HepG2 (cell line): ENCODE measurements around the gene PTPMT1. TPM values are rescaled to one million over a fixed set of nuclear protein-coding genes. Genes with fewer than 3 reads are reported as not detected.

Experiments
- ATAC-seq: fragments of 200-7000 bp; cut with Tn5 transposase; 3 replicates; pipeline ENCODE4 v1.9.1; 2020; ENCODE audit warnings: mild to moderate bottlenecking, moderate library complexity
- BruUV-seq: library from RNA; stranded (reverse); fragments of 400-500 nt; replicated peaks from 2 replicates; lab custom pipeline; 2021; lab: Mats Ljungman, UMichigan
- CTCF ChIA-PET: fragments of 300-600 bp; formaldehyde crosslinking; extraction: SDS; loops from one replicate; lab custom pipeline; 2021; ENCODE audit warnings: low total read pairs, inconsistent platforms, low intra/inter-chr PET ratio; lab: Yijun Ruan, JAX
- POLR2A ChIA-PET: fragments of 350-600 bp; sonication (Branson Sonifier 250); formaldehyde crosslinking; loops from one replicate; lab custom pipeline; 2020; ENCODE audit warnings: antibody characterized with exemption, inconsistent platforms; lab: Yijun Ruan, JAX
- DNase-seq: peaks from one replicate; pipeline ENCODE4 v3.0.0-alpha.2; 2015; ENCODE audit warnings: low spot score
- FAIRE-seq: peaks from 3 replicates; lab custom pipeline; 2011; peaks lifted over from hg19 to GRCh38; lab: Jason Lieb, UNC
- H2AFZ ChIP-seq: one replicate; pipeline ENCODE4 v1.6.1; 2011; ENCODE audit warnings: low read length, inconsistent platforms
- H3K27ac ChIP-seq: fragments of 300-600 bp; 3 replicates; pipeline ENCODE4 v1.8.0; 2011; ENCODE audit warnings: mixed run types, mild to moderate bottlenecking, mixed read lengths, low read length, inconsistent platforms; ENCODE audit not compliant: insufficient read depth; ENCODE audit errors: extremely low read length
- H3K27me3 ChIP-seq, 2 experiments: fragments of 200-600 bp in 1 of 2; 2 replicates in 1 of 2; 3 replicates in 1 of 2; pipeline versions ENCODE4 v1.6.0 to v1.8.0; 2011; ENCODE audit warnings: low read length in 2 of 2, mild to moderate bottlenecking in 2 of 2, moderate library complexity in 2 of 2, inconsistent platforms in 1 of 2; ENCODE audit not compliant: insufficient read depth in 2 of 2, control insufficient read depth in 1 of 2
- H3K36me3 ChIP-seq, 2 experiments: fragments of 200-600 bp in 1 of 2; replicated peaks in 1 of 2; 2 replicates in 1 of 2; 3 replicates in 1 of 2; pipeline versions ENCODE4 v1.5.1 to v1.8.0; 2011; ENCODE audit warnings: low read length in 2 of 2, inconsistent platforms in 1 of 2; ENCODE audit not compliant: insufficient read depth in 2 of 2, control insufficient read depth in 1 of 2
- H3K4me1 ChIP-seq: 2 replicates; pipeline ENCODE4 v1.5.1; 2012; ENCODE audit warnings: low read length, inconsistent platforms; ENCODE audit not compliant: insufficient read depth
- H3K4me2 ChIP-seq: 2 replicates; pipeline ENCODE4 v1.6.0; 2011; ENCODE audit warnings: low read depth, low read length, inconsistent platforms
- H3K4me3 ChIP-seq, 3 experiments: fragments of 200-600 bp in 1 of 3; sonication (generic), shearing (Covaris generic) in 1 of 3; replicated peaks in 1 of 3; 2 replicates each; pipeline ENCODE4 v1.5.1; 2011 to 2016; ENCODE audit warnings: low read length in 3 of 3, inconsistent platforms in 2 of 3, low read depth in 2 of 3, mild to moderate bottlenecking in 2 of 3, control low read depth in 1 of 3, mixed read lengths in 1 of 3; ENCODE audit not compliant: insufficient read depth in 1 of 3
- H3K79me2 ChIP-seq: one replicate; pipeline ENCODE4 v1.6.1; 2011; ENCODE audit warnings: low read length, inconsistent platforms; ENCODE audit not compliant: insufficient read depth
- H3K9ac ChIP-seq: 2 replicates; pipeline ENCODE4 v1.6.0; 2011; ENCODE audit warnings: mild to moderate bottlenecking, low read depth, low read length, inconsistent platforms; ENCODE audit not compliant: insufficient read depth
- H3K9me3 ChIP-seq: 2 replicates; pipeline ENCODE4 v1.5.1; 2012; ENCODE audit warnings: mild to moderate bottlenecking, low read length
- H4K20me1 ChIP-seq: 2 replicates; pipeline ENCODE4 v1.6.0; 2011; ENCODE audit warnings: inconsistent platforms, mild to moderate bottlenecking, low read length, moderate library complexity; ENCODE audit not compliant: insufficient read depth
- ERF ChIP-seq: IDR thresholded peaks from 2 replicates; pipeline ENCODE4 v1.6.1; 2018; ENCODE audit warnings: missing biosample characterization, missing genetic modification reagents
- FOSL2 ChIP-seq: sonication (generic); formaldehyde crosslinking; IDR thresholded peaks from 2 replicates; pipeline ENCODE4 v1.4.0; 2020; ENCODE audit warnings: missing genetic modification reagents
- GABPA ChIP-seq, 2 experiments: IDR thresholded peaks; 2 replicates each; pipeline ENCODE4 v1.6.1; 2011 to 2016; ENCODE audit warnings: low read depth in 2 of 2, low read length in 1 of 2, missing biosample characterization in 1 of 2, missing genetic modification characterization in 1 of 2
- HDAC1 ChIP-seq: sonication (generic); formaldehyde crosslinking; IDR thresholded peaks from 2 replicates; pipeline ENCODE4 v1.5.1; 2020; ENCODE audit warnings: mild to moderate bottlenecking, missing genetic modification reagents
- IRF2 ChIP-seq: IDR thresholded peaks from 2 replicates; pipeline ENCODE4 v1.6.1; 2018; ENCODE audit warnings: missing genetic modification reagents, missing compliant biosample characterization
- JUNB ChIP-seq: sonication (generic); formaldehyde crosslinking; IDR thresholded peaks from 2 replicates; pipeline ENCODE4 v1.8.0; 2022; ENCODE audit warnings: missing genetic modification reagents, mild to moderate bottlenecking, borderline replicate concordance
- NR2C2 ChIP-seq: sonication (generic); formaldehyde crosslinking; IDR thresholded peaks from 2 replicates; pipeline ENCODE4 v1.4.0; 2020; ENCODE audit warnings: missing genetic modification reagents, mild to moderate bottlenecking, moderate library complexity, borderline replicate concordance
- RBM22 ChIP-seq: fragments of 200-400 bp; formaldehyde crosslinking; optimal IDR thresholded peaks from 2 replicates; pipeline ENCODE3; 2017; ENCODE audit warnings: mild to moderate bottlenecking, low read length, moderate library complexity
- SAP130 ChIP-seq: IDR thresholded peaks from 2 replicates; pipeline ENCODE4 v1.6.1; 2016; ENCODE audit warnings: low read depth
- TBL1XR1 ChIP-seq: fragments of 150-350 bp; IDR thresholded peaks from 2 replicates; pipeline ENCODE4 v1.6.1; 2014; ENCODE audit warnings: borderline replicate concordance, low read length; ENCODE audit not compliant: partially characterized antibody
- ZNF292 ChIP-seq: sonication (generic); formaldehyde crosslinking; IDR thresholded peaks from 2 replicates; pipeline ENCODE4 v1.8.1; 2022; ENCODE audit warnings: mild to moderate bottlenecking, low read depth, missing genetic modification reagents, borderline replicate concordance
- ZNF430 ChIP-seq: sonication (generic); formaldehyde crosslinking; IDR thresholded peaks from 2 replicates; pipeline ENCODE4 v1.9.0; 2021; ENCODE audit warnings: mild to moderate bottlenecking, missing genetic modification reagents
- ZNF496 ChIP-seq: sonication (generic); formaldehyde crosslinking; IDR thresholded peaks from 2 replicates; pipeline ENCODE4 v1.8.1; 2023; ENCODE audit warnings: mild to moderate bottlenecking, moderate library complexity, missing genetic modification reagents; ENCODE audit not compliant: insufficient replicate concordance
- ZNF652 ChIP-seq: IDR thresholded peaks from 2 replicates; pipeline ENCODE4 v1.6.1; 2016; ENCODE audit warnings: low read depth, borderline replicate concordance
- ZNF724P ChIP-seq: sonication (generic); formaldehyde crosslinking; IDR thresholded peaks from 2 replicates; pipeline ENCODE4 v1.8.0; 2022; ENCODE audit warnings: missing genetic modification reagents, borderline replicate concordance
- ZNF839 ChIP-seq: sonication (generic); formaldehyde crosslinking; IDR thresholded peaks from 2 replicates; pipeline ENCODE4 v1.4.0; 2020; ENCODE audit warnings: missing genetic modification reagents, mild to moderate bottlenecking, borderline replicate concordance
- whole genome bisulfite sequencing: methylation state at CpG from one replicate; pipeline ENCODE4 v1.1.6; 2017; ENCODE audit warnings: low lambda C conversion rate; 5-methylcytosine and 5-hydroxymethylcytosine counted together
- in situ Hi-C: cut with HindIII; loops from 2 replicates; pipeline ENCODE4 v1.10.0; 2017; ENCODE audit warnings: low pct_unique_long_range_greater_than_20kb; ENCODE audit not compliant: extremely low pct_ligation_motif_present
- intact Hi-C: fragments of 100-400 bp; cut with micrococcal nuclease; formaldehyde crosslinking; loops from one replicate; pipeline ENCODE4 v1.10.0; 2022; ENCODE audit not compliant: unreplicated experiment
- polyA plus RNA-seq, 8 experiments: library from polyadenylated mRNA; depleted of rRNA in 3 of 8; stranded (reverse) in 7 of 8; unstranded in 1 of 8; fragments of >200 nt; fragmentation: Illumina TruSeq in 4 of 8; extraction: Trizol in 4 of 8; gene quantifications; 2 replicates each; pipeline versions ENCODE4 v1.2.1 to v1.2.3, GENCODE V29; 2011 to 2016; ENCODE audit warnings: low read depth in 4 of 8, missing spikeins in 1 of 8, mixed read lengths in 1 of 8; ENCODE audit not compliant: insufficient read depth in 1 of 8
- total RNA-seq, 5 experiments: library from RNA; depleted of rRNA; stranded (reverse); fragments of >200 nt; fragmentation: Illumina TruSeq; extraction: Trizol; gene quantifications; 2 replicates each; pipeline ENCODE4 v1.2.3, GENCODE V29; 2016; ENCODE audit warnings: low read depth in 1 of 5
- TF ChIP-seq, protein P1 (sequence below): sonication (generic); formaldehyde crosslinking; IDR thresholded peaks from 2 replicates; pipeline ENCODE4 v1.4.0; 2020; ENCODE audit warnings: missing genetic modification reagents, borderline replicate concordance
- TF ChIP-seq, protein P2 (sequence below): sonication (generic); formaldehyde crosslinking; IDR thresholded peaks from 2 replicates; pipeline ENCODE4 v1.4.0; 2020; ENCODE audit warnings: missing genetic modification reagents
- TF ChIP-seq, protein P3 (sequence below): sonication (generic); IDR thresholded peaks from 2 replicates; pipeline ENCODE4 v1.6.1; 2016; ENCODE audit warnings: low read depth, borderline replicate concordance

Gene PTPMT1
- total and polyA plus RNA-seq, 2 of the 13 experiments (the other 11 are each of a cell fraction or from before 2014, with no cell fraction given): 55.6 to 129 TPM

DNA sequence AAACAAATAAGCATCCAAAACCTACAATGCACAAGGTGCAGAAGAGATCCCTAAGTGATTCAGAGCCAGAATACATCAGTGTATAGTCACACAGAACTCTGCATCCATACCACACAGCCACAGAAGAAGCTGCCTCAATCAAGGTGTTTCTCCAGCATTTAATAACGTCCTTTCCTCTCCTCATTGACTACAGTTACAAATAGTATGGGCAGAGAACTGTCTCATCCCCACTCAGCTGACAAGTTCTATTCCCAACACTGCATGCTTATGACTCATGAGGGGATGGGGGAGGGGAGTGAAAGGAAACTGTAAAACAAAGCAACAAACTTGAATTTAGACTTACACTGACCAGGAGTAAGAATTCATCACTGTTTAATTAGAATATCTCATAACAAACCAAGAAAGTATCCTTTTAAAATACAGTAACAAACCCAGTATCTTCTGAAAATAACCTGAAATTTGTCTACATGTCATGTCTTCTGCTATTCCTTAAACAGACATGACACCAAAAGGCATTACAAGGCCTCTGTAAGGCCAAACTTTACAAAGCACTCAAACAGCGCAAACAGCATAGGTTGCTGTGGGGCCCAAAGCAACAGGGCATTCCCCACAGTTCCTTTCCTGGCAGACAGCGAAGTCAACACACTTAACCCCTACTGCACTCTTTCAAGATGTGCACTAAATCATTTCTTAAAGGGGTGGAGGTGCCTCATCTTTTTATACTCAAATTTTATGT is 41.7 kb upstream of the PTPMT1 start:
- POLR2A ChIA-PET: no interaction called here
- intact Hi-C loops: no loop called here
- Histone ChIP-seq H3K9me3 (no peaks in the 10 kb centered on the region), H3K9ac (no peak overlapping the region), H3K27me3 (no peaks in the 10 kb centered on the region), H3K79me2 (peaks cover 92% of the 10 kb centered on the region), H3K4me3 (no peak overlapping the region), H3K27ac (peak overlapping the region; percentile 3), H3K4me2 (no peak overlapping the region)
- peak; percentile 18 for FAIRE-seq
- CTCF ChIA-PET: no interaction called here
- 50% methylated on average over 3 of the region's 3 CpGs for WGBS
- peak; percentile 36 for DNase-seq
- TF ChIP-seq ZNF652 (CRISPR knock-in tag) (peak; percentile 83), ERF (0 out of 2 replicates have a peak, but pooled peaks have one; percentile 21), ZNF724P (CRISPR knock-in tag) (no peak), FOSL2 (CRISPR knock-in tag) (peak; percentile 89), ZNF839 (no peak), TBL1XR1 (no peak), NR2C2 (CRISPR knock-in tag) (no peak), IRF2 (CRISPR knock-in tag) (no peak), HDAC1 (CRISPR knock-in tag) (no peak), GABPA (IDR thresholded peaks at IDR 0.05; ENCODE audit: low read depth, low read length) (no peak), GABPA (CRISPR knock-in tag; IDR thresholded peaks at IDR 0.05; ENCODE audit: low read depth) (no peak), RBM22 (peak; percentile 27), ZNF496 (CRISPR knock-in tag) (no peak), SAP130 (peak; percentile 51), JUNB (CRISPR knock-in tag) (0 out of 2 replicates have a peak, but pooled peaks have one; percentile 32), ZNF430 (CRISPR knock-in tag) (no peak), ZNF292 (CRISPR knock-in tag) (no peak)
- TF ChIP-seq, protein P1, sequence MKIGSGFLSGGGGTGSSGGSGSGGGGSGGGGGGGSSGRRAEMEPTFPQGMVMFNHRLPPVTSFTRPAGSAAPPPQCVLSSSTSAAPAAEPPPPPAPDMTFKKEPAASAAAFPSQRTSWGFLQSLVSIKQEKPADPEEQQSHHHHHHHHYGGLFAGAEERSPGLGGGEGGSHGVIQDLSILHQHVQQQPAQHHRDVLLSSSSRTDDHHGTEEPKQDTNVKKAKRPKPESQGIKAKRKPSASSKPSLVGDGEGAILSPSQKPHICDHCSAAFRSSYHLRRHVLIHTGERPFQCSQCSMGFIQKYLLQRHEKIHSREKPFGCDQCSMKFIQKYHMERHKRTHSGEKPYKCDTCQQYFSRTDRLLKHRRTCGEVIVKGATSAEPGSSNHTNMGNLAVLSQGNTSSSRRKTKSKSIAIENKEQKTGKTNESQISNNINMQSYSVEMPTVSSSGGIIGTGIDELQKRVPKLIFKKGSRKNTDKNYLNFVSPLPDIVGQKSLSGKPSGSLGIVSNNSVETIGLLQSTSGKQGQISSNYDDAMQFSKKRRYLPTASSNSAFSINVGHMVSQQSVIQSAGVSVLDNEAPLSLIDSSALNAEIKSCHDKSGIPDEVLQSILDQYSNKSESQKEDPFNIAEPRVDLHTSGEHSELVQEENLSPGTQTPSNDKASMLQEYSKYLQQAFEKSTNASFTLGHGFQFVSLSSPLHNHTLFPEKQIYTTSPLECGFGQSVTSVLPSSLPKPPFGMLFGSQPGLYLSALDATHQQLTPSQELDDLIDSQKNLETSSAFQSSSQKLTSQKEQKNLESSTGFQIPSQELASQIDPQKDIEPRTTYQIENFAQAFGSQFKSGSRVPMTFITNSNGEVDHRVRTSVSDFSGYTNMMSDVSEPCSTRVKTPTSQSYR (CRISPR knock-in tag): peak; percentile 84; the same call in 1 of the 2 replicates
- TF ChIP-seq, protein P2, sequence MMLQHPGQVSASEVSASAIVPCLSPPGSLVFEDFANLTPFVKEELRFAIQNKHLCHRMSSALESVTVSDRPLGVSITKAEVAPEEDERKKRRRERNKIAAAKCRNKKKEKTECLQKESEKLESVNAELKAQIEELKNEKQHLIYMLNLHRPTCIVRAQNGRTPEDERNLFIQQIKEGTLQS (CRISPR knock-in tag): 0 out of 2 replicates have a peak, but pooled peaks have one; percentile 52
- TF ChIP-seq, protein P3, sequence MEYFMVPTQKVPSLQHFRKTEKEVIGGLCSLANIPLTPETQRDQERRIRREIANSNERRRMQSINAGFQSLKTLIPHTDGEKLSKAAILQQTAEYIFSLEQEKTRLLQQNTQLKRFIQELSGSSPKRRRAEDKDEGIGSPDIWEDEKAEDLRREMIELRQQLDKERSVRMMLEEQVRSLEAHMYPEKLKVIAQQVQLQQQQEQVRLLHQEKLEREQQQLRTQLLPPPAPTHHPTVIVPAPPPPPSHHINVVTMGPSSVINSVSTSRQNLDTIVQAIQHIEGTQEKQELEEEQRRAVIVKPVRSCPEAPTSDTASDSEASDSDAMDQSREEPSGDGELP: peak; percentile 64; the same call in 1 of the 2 replicates
- TF ChIP-seq, all 625 proteins: peak for 9
- in situ Hi-C loops: no loop called here
- ATAC-seq: peak; percentile 71
- Histone ChIP-seq H3K4me1 (peaks cover 60% of the 10 kb centered on the region), H4K20me1 (peaks cover 71% of the 10 kb centered on the region), H2AFZ (no peak overlapping the region), H3K36me3 (0 out of 5 replicates have a peak, but pooled peaks cover 2 to 7% of the 10 kb centered on the region in 2 experiments)
- BruUV-seq: no TSS peak
